ENCODE results near the gene TTF2. TPM values are rescaled to one million over a fixed set of nuclear protein-coding genes. Genes with fewer than 3 reads are reported as not detected.
A peak's percentile ranks its signal among the peaks of the same experiment; 100 is the strongest.

The TTF2 gene
- total RNA-seq, 3 donors from 2014 or later = 21.5 to 35.4 (median 30.2) TPM

DNA sequence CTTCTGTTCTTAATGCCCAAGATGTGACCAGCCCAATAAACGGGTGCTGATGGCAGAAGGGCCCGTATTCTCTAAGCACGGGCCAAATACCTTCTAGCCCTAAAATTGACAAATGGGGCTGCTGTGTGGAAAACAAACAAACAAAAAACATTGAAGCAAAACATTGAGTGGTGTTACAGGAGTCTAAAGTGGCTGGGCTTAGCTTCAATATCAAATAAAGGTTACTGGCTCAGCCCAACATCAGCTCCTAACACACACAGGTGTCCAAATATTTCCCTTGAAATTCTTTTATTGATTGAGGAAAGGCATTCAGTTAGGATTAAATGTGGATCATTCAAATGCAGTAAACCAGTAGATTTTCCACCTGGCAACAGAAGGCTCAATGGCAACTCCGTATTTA lies 13.3 kb upstream of the TTF2 start:
- Histone ChIP-seq H3K4me1 (ENCODE audit: low read depth) (peaks cover 7% of the 10 kb centered on the region), H3K9me3 (no peaks in the 10 kb centered on the region), H3K36me3 (ENCODE audit: low read depth) (no peaks in the 10 kb centered on the region), H3K4me3 (no peak overlapping the region)
- TF ChIP-seq, protein P1, sequence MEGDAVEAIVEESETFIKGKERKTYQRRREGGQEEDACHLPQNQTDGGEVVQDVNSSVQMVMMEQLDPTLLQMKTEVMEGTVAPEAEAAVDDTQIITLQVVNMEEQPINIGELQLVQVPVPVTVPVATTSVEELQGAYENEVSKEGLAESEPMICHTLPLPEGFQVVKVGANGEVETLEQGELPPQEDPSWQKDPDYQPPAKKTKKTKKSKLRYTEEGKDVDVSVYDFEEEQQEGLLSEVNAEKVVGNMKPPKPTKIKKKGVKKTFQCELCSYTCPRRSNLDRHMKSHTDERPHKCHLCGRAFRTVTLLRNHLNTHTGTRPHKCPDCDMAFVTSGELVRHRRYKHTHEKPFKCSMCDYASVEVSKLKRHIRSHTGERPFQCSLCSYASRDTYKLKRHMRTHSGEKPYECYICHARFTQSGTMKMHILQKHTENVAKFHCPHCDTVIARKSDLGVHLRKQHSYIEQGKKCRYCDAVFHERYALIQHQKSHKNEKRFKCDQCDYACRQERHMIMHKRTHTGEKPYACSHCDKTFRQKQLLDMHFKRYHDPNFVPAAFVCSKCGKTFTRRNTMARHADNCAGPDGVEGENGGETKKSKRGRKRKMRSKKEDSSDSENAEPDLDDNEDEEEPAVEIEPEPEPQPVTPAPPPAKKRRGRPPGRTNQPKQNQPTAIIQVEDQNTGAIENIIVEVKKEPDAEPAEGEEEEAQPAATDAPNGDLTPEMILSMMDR (IDR thresholded peaks at IDR 0.05) = no peak
- DNase-seq (no peak), ATAC-seq (no peak)
- intact Hi-C loops (cut with DNase I, micrococcal nuclease) = no loop called here

GRCh38 chr1:117047271-117047670 lies 12.9 kb upstream of the TTF2 start:
- peaks cover 7% of the 10 kb centered on the region for H3K4me1 ChIP-seq (ENCODE audit: low read depth)
- no peak overlapping the region for H3K4me3 ChIP-seq
- no peaks in the 10 kb centered on the region for H3K9me3 ChIP-seq
- TF ChIP-seq, protein P1 (IDR thresholded peaks at IDR 0.05) = no peak
- H3K36me3 ChIP-seq (ENCODE audit: low read depth) = no peaks in the 10 kb centered on the region
- intact Hi-C loops (cut with DNase I, micrococcal nuclease) = no loop called here
- ATAC-seq = no peak
- no peak for DNase-seq

- Histone ChIP-seq H3K9me3 (no peaks in the 10 kb centered on the region), H3K36me3 (ENCODE audit: low read depth) (no peaks in the 10 kb centered on the region), H3K4me1 (ENCODE audit: low read depth) (peaks cover 7% of the 10 kb centered on the region), H3K4me3 (no peak overlapping the region)
- TF ChIP-seq, protein P1 (IDR thresholded peaks at IDR 0.05) = no peak
- no peak for DNase-seq
- intact Hi-C loops (cut with DNase I, micrococcal nuclease) = loop anchor here (5.0 to 10.0 kb wide), 2 partner anchors 145 to 313 kb away; partner anchors contain the start of gene PTGFRN (in 1 of the 2)
- ATAC-seq = no peak
Observed at GRCh38 chr1:117049857-117050256, 10.3 kb upstream of the TTF2 start.

GRCh38 chr1:117051224-117052064 lies 8.7 kb upstream of the TTF2 start:
- intact Hi-C loops (cut with DNase I, micrococcal nuclease) = loop anchor here (5.0 to 10.0 kb wide), 2 partner anchors 147 to 314 kb away; partner anchors contain the start of gene PTGFRN (in 1 of the 2)
- H3K4me3 ChIP-seq = no peak overlapping the region

DNA sequence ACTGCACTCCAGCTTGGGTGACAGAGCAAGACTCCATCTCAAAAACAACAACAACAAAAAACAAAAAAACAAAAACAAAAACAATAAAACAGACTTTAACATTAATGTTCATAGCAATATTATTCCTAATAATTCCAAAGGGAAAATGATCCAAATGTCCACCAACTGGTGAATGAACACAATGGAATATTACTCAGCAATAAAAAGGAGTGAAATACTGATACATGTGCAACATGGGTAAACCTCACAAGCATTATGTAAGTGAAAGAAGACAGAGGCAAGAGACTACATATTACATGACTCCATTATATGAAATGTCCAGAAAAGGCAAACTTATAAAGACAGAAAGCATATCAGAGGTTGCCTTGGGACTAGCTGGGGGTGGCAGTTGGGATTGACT lies 6.1 kb upstream of the TTF2 start:
- DNase-seq (no peak), ATAC-seq (no peak)
- intact Hi-C loops (cut with DNase I, micrococcal nuclease) = loop anchor here (5.0 to 10.0 kb wide), 2 partner anchors 149 to 317 kb away; partner anchors contain the start of gene PTGFRN (in 1 of the 2)
- H3K9me3 ChIP-seq = no peaks in the 10 kb centered on the region
- no peak overlapping the region for H3K4me3 ChIP-seq
- H3K36me3 ChIP-seq (ENCODE audit: low read depth) = no peaks in the 10 kb centered on the region
- H3K4me1 ChIP-seq (ENCODE audit: low read depth) = peaks cover 12% of the 10 kb centered on the region
- TF ChIP-seq, protein P1 (IDR thresholded peaks at IDR 0.05) = no peak

More at GRCh38 chr1:117051224-117052064, 8.7 kb upstream of the TTF2 start:
- H3K9me3 ChIP-seq = no peaks in the 10 kb centered on the region
- peak in 2 of 3 donors; percentile 60 to 77 for DNase-seq
- peaks cover 7% of the 10 kb centered on the region for H3K4me1 ChIP-seq (ENCODE audit: low read depth)
- TF ChIP-seq, protein P1 (IDR thresholded peaks at IDR 0.05) = no peak
- peak; percentile 95 for ATAC-seq
- no peaks in the 10 kb centered on the region for H3K36me3 ChIP-seq (ENCODE audit: low read depth)

Measured in mucosa of descending colon (tissue), 3 donors.